ENCODE measurements around the gene PPP2R2B.

Gene PPP2R2B

GRCh38 chr5:146778795-146779194, 99.8 kb downstream of the PPP2R2B start:
- no peak for DNase-seq

GRCh38 chr5:146778261-146778660, 100.3 kb downstream of the PPP2R2B start:
- DNase-seq: no peak

- no peak for DNase-seq
Observed at GRCh38 chr5:146772881-146773466, 105.6 kb downstream of the PPP2R2B start.

DNA sequence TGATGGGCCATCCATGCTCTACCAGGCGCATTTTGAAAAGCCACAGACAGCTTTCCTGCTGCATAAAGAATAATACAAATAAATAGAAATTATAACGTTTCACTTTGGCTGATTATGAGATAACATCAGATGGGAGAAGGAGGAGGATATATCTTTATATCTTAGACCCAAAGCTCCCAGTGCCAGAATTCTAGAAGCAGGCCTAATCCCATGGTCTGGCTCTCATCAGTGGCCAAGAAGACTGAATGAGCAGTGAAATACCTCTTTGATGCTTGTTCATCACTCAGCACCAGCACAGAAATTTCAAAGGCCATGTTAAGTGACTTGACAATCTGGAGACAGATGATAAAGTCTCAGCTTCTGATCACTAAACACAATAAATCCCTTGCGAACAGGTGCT, 107.6 kb downstream of the PPP2R2B start:
- no peak for DNase-seq

- DNase-seq: no peak
Observed at GRCh38 chr5:146770546-146770945, 108.0 kb downstream of the PPP2R2B start.

- no peak for DNase-seq
Observed at GRCh38 chr5:146767534-146767933, 111.0 kb downstream of the PPP2R2B start.

- no peak for DNase-seq
Observed at GRCh38 chr5:146766013-146766412, 112.5 kb downstream of the PPP2R2B start.

- no peak for DNase-seq
Observed at GRCh38 chr5:146765089-146765832, 113.3 kb downstream of the PPP2R2B start.

- no peak for DNase-seq
Observed at GRCh38 chr5:146762830-146763229, 115.7 kb downstream of the PPP2R2B start.

GRCh38 chr5:146761811-146762210, 116.7 kb downstream of the PPP2R2B start:
- DNase-seq: no peak

DNA sequence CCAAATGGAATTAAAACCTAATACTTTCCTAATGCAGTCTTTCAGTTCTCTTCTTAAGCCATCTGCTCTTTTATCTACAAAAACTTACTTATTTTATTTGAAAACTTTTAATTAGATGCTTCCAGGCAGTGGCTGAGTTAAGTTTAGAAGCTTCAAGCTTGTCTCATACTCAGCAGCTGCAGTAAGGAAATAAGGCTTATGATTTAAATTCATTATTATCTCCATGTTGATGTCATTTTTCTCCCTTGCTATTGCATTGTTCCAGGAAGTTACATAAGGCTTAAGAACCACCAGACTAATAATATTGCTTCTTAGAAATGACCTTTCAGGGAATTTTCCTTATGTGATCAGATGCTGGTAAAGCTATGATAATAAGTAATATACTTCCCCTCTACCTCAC, 119.6 kb downstream of the PPP2R2B start:
- no peak for DNase-seq

- no peak for DNase-seq
Observed at GRCh38 chr5:146758076-146758475, 120.5 kb downstream of the PPP2R2B start.

- no peak for DNase-seq
Observed at GRCh38 chr5:146756546-146756945, 122.0 kb downstream of the PPP2R2B start.

- DNase-seq: no peak
Observed at GRCh38 chr5:146755793-146756192, 122.8 kb downstream of the PPP2R2B start.

DNA sequence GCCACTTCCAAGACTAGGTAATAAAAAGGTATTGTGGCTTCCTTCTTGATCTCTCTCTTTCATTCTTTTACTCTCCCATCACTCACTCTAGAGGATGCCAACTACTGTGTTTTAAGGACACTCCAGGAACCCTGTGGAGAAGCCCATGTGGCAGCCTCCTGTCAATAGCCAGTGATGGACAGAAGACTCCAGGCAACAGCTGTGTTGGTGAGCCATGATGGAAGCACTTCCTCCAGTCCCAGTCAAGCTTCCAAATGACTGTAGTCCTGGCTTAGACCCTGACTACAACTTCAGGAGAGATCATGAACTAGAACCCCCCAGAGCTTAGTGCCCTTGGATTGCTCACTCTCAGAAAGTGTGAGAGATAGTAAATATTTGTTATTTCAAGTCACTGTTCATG, 123.9 kb downstream of the PPP2R2B start:
- DNase-seq: no peak

GRCh38 chr5:146753641-146754040, 124.9 kb downstream of the PPP2R2B start:
- no peak for DNase-seq

DNA sequence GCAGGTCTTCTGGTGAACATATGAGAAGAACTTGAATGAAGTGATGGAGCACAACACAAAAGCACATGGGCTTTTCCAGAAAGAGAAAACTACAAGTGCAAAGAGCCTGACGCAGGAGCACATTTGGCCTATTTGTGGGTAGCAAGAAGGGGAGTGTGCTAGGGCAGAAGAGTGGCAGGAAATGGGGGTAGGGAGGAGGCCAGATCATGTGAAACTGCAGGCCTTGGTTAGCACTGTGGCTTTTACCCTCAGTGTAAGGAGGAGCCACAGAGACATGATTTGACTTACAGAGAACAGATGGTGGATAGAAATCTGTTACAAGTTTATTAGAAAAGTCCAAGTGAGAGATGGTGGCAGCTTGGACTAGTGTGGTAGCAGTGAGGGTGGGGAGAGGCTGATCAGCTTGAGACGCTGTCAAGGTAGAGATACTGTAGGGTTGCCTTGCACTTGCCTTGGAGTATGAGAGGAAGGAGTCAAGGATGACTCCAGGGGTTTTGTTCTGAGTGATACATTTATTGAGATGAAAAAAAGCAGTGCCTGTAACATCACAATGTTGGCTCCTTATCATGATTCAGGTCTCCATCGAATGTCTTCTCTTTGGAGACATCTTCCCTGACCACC, 126.7 kb downstream of the PPP2R2B start:
- DNase-seq: peak; percentile 73

- no peak for DNase-seq
Observed at GRCh38 chr5:146751054-146751453, 127.5 kb downstream of the PPP2R2B start.

DNA sequence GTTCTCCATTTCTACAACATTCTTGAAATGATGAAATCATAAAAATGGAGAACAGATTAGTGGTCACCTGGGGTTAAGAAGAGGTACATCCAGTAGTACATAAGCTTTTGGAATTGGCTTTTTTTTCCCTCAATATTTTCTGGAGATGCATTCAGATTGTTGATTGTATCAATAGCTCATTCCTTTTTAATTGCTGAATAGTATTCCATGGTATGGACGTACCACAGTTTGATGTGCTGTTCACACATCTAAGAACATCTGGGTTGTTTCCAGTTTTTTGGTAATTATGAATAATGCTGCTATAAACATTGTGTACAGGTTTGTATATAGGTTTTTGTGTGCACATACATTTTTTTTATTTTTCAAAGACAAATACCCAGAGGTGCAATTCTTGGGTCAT, 130.0 kb downstream of the PPP2R2B start:
- DNase-seq: no peak

- no peak for DNase-seq
Observed at GRCh38 chr5:146745931-146746577, 132.5 kb downstream of the PPP2R2B start.

GRCh38 chr5:146744068-146744745, 134.3 kb downstream of the PPP2R2B start:
- DNase-seq: no peak

- no peak for DNase-seq
Observed at GRCh38 chr5:146734936-146735577, 143.5 kb downstream of the PPP2R2B start.

DNA sequence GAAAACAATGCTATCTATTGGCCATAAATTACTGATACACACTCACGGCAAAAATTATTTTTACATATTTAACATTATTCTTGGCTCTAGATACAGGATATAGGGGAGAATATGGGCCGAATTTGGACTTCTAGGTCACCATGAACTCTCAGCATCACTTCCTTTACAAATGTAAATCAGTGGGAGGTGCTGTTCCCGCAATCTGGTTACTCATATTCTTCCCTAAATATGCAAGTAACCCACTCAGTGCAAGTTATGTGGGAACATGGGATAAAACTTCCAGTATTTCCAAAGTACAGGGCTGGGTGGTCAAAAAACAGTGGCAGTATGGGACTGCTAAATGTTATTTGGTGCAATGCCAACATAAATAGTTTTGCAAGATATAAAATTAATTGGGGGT, 145.6 kb downstream of the PPP2R2B start:
- DNase-seq: no peak

Data from activated CD8-positive, alpha-beta memory T cell treated with anti-CD3 and anti-CD28 coated beads for 24 hours (primary cell).